ENCODE measurements around the gene ZSCAN5A.

Gene ZSCAN5A

DNA sequence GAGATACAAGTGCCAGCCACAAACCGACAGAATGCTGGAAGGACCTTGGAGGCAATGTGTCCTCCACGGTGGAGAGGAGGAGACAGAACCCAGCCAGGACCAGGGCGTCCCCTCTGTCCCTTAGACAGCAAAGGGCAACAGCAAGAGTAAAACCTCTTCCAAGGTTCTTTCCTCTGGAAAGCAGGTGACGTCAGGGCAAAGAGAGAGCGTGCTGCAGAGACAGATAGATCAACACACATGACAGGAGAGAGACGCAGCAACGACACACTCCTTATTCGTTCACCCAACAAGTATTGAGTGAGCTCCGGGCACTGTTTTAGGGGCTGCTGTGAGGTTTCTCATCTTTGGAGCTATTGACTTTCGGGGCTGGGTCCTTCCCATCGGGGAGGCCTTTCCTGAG, 140.1 kb downstream of the ZSCAN5A start:
- Histone ChIP-seq H3K4me1 (ENCODE audit: control insufficient read depth, insufficient read depth, low read length) (no peaks in the 10 kb centered on the region), H3K4me3 (ENCODE audit: low read length) (no peak overlapping the region), H3K27me3 (replicated peaks; ENCODE audit: control insufficient read depth, insufficient read depth, low read length) (peaks cover 39% of the 10 kb centered on the region), H3K9ac (ENCODE audit: low read length) (no peak overlapping the region), H3K9me3 (ENCODE audit: control insufficient read depth, low read length) (no peaks in the 10 kb centered on the region), H3K36me3 (ENCODE audit: control insufficient read depth, insufficient read depth, low read length, severe bottlenecking) (no peaks in the 10 kb centered on the region)
- no peak for DNase-seq (ENCODE audit: low read depth)

DNA sequence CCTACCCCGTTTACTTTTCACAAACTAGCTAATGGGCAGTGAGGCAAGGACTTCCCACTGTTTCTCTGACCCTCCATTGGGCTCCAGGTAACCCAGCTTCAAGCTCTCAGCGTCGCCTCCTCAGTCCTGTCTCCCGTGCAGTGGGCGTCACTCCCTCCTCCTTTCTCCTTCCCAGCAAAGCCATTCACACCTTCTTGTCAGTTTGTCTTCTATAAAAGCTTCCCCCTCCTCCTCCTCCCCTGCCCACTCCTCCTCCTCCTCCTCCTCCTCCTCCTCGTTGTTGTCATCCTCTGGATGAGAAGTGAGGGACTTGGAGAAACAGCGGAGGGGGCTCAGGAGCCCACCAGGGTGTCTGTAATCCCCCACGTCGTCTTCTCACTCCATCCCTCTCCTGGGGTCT, 140.6 kb downstream of the ZSCAN5A start:
- Histone ChIP-seq H3K4me1 (ENCODE audit: control insufficient read depth, insufficient read depth, low read length) (no peaks in the 10 kb centered on the region), H3K4me3 (ENCODE audit: low read length) (no peak overlapping the region), H3K9ac (ENCODE audit: low read length) (no peak overlapping the region), H3K9me3 (ENCODE audit: control insufficient read depth, low read length) (no peaks in the 10 kb centered on the region), H3K36me3 (ENCODE audit: control insufficient read depth, insufficient read depth, low read length, severe bottlenecking) (no peaks in the 10 kb centered on the region), H3K27me3 (replicated peaks; ENCODE audit: control insufficient read depth, insufficient read depth, low read length) (peaks cover 39% of the 10 kb centered on the region)
- DNase-seq (ENCODE audit: low read depth) = no peak

Measured in adipocyte (in vitro differentiated cells).